ENCODE results near the gene OPN1MW3. TPM values are rescaled to one million over a fixed set of nuclear protein-coding genes. Genes with fewer than 3 reads are reported as not detected.
"Not testable (repeated sequence)": the region's sequence is repeated elsewhere in the genome, so short reads cannot be mapped to it uniquely, and the experiment has no call there.

The OPN1MW3 gene
- total RNA-seq (2021) = not detected in 2 replicates
- long read RNA-seq = 0 reads

DNA sequence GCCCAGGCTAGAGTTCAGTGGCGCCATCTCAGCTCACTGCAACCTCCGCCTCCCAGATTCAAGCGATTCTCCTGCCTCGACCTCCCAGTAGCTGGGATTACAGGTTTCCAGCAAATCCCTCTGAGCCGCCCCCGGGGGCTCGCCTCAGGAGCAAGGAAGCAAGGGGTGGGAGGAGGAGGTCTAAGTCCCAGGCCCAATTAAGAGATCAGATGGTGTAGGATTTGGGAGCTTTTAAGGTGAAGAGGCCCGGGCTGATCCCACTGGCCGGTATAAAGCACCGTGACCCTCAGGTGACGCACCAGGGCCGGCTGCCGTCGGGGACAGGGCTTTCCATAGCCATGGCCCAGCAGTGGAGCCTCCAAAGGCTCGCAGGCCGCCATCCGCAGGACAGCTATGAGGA, at the start of gene OPN1MW3:
Gene OPN1MW3 (plus strand): TSS at position 301 of the 400 bp plus-strand sequence. CDS start 38 bp downstream, at position 339.
- H3K27me3 Mint-ChIP-seq (ENCODE audit: low read depth); H2BK120ac ChIP-seq (ENCODE audit: low read depth, low read length, poor library complexity, severe bottlenecking); H3K9ac ChIP-seq (ENCODE audit: extremely low read depth, insufficient read length, low read length); H3K9me3 ChIP-seq (ENCODE audit: control insufficient read depth, low read depth, low read length); H2BK12ac ChIP-seq (ENCODE audit: insufficient read length, low read depth, low read length); H2BK15ac ChIP-seq (ENCODE audit: low read depth, low read length); H3K23ac ChIP-seq (ENCODE audit: insufficient read length, low read depth, low read length); H4K20me1 ChIP-seq (ENCODE audit: control insufficient read depth, insufficient read depth, insufficient read length); H4K5ac ChIP-seq (ENCODE audit: insufficient read length, low read depth, low read length); H2BK5ac ChIP-seq (ENCODE audit: insufficient read length, low read length); H3K79me1 ChIP-seq (ENCODE audit: insufficient read depth, low read depth, low read length, poor library complexity, severe bottlenecking); H3K36me3 Mint-ChIP-seq (ENCODE audit: insufficient read depth in 1 of 3, low read depth in 3 of 3); H3T11ph ChIP-seq (ENCODE audit: low read length); H2AFZ ChIP-seq (ENCODE audit: low read length); H3K9me3 Mint-ChIP-seq; H3K4me1 ChIP-seq (ENCODE audit: insufficient read depth, low read length); H3K23me2 ChIP-seq (ENCODE audit: insufficient read length, low read depth, low read length, poor library complexity, severe bottlenecking); H4K91ac ChIP-seq (ENCODE audit: insufficient read length, low read depth, low read length); H3K79me2 ChIP-seq (ENCODE audit: insufficient read depth, low read length); H3K4me1 Mint-ChIP-seq; H3K27me3 ChIP-seq (ENCODE audit: insufficient read depth, low read length); DNase-seq; H2AK5ac ChIP-seq (ENCODE audit: insufficient read length, low read length); H3K4me3 Mint-ChIP-seq; H3K27ac ChIP-seq (ENCODE audit: insufficient read length, low read depth, low read length); H2BK20ac ChIP-seq (ENCODE audit: low read depth, low read length, poor library complexity, severe bottlenecking); H3K14ac ChIP-seq (ENCODE audit: insufficient read depth, low read length); H3K4me2 ChIP-seq (ENCODE audit: insufficient read depth, insufficient read length, low read length); H3K4ac ChIP-seq (ENCODE audit: low read depth, low read length); H4K8ac ChIP-seq (replicated peaks; ENCODE audit: insufficient read length, low read depth, low read length); H3K56ac ChIP-seq (ENCODE audit: insufficient read length, low read depth, low read length); H3K27ac Mint-ChIP-seq; H3K18ac ChIP-seq (ENCODE audit: insufficient read length, low read depth, low read length): not testable (repeated sequence)
- WGBS (ENCODE audit: extremely low coverage, insufficient read length, low lambda C conversion rate) = no CpG with 5 or more reads among the region's 17 CpGs

DNA sequence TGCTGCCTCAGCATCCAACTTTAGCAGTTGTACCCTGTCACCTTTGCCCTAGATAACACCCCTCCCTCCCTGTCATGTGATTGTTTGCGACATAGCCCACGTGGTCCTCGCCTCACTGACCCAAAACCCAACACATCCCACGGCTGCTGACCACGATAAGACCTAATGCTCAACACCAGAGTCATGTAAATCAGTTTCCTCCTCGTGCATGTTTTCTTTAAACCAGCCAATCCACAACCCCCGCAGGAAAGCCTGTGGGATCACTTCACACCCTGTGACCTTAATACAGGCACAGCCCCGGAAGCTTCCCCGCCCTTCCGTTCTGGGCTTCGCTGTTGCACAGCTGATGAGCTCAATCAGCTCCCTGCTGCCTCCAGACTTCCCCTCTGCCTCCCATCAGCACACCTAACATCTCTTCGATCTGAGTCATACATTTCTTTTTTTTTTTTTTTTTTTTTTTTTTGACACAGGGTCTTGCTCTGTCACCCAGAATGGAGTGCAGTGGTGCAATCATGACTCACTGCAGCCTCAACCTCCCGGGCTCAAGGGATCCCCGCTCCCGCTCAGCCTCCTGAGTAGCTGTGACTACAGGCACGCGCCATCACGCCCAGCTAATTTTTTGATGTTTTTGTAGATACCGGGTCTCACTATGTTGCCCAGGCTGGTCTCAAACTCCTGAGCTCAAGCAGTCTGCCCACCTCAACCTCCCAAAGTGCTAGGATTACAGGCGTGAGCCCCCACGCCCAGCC, 47.5 kb upstream of the OPN1MW3 start:
- not testable (repeated sequence) for H4K20me1 ChIP-seq (ENCODE audit: control insufficient read depth, insufficient read depth, insufficient read length); H4K5ac ChIP-seq (ENCODE audit: insufficient read length, low read depth, low read length); H3K9me3 ChIP-seq (ENCODE audit: control insufficient read depth, low read depth, low read length); H3K27ac ChIP-seq (ENCODE audit: insufficient read length, low read depth, low read length); H3K56ac ChIP-seq (ENCODE audit: insufficient read length, low read depth, low read length); H2BK20ac ChIP-seq (ENCODE audit: low read depth, low read length, poor library complexity, severe bottlenecking); H4K91ac ChIP-seq (ENCODE audit: insufficient read length, low read depth, low read length); H3K14ac ChIP-seq (ENCODE audit: insufficient read depth, low read length); H3K79me2 ChIP-seq (ENCODE audit: insufficient read depth, low read length); H3K27me3 Mint-ChIP-seq (ENCODE audit: low read depth); H2BK15ac ChIP-seq (ENCODE audit: low read depth, low read length); H3K79me1 ChIP-seq (ENCODE audit: insufficient read depth, low read depth, low read length, poor library complexity, severe bottlenecking); H3K36me3 Mint-ChIP-seq (ENCODE audit: insufficient read depth in 1 of 3, low read depth in 3 of 3); H2AFZ ChIP-seq (ENCODE audit: low read length); H3K4me3 Mint-ChIP-seq; H2BK12ac ChIP-seq (ENCODE audit: insufficient read length, low read depth, low read length); H2BK5ac ChIP-seq (ENCODE audit: insufficient read length, low read length); H3K27me3 ChIP-seq (ENCODE audit: insufficient read depth, low read length); DNase-seq; H3K4me1 Mint-ChIP-seq; H3K4me1 ChIP-seq (ENCODE audit: insufficient read depth, low read length); H2AK5ac ChIP-seq (ENCODE audit: insufficient read length, low read length); H3K9me3 Mint-ChIP-seq; H3K23ac ChIP-seq (ENCODE audit: insufficient read length, low read depth, low read length); H3T11ph ChIP-seq (ENCODE audit: low read length); H3K9ac ChIP-seq (ENCODE audit: extremely low read depth, insufficient read length, low read length); H2BK120ac ChIP-seq (ENCODE audit: low read depth, low read length, poor library complexity, severe bottlenecking); H3K4me2 ChIP-seq (ENCODE audit: insufficient read depth, insufficient read length, low read length); H4K8ac ChIP-seq (replicated peaks; ENCODE audit: insufficient read length, low read depth, low read length); H3K27ac Mint-ChIP-seq; H3K23me2 ChIP-seq (ENCODE audit: insufficient read length, low read depth, low read length, poor library complexity, severe bottlenecking); H3K18ac ChIP-seq (ENCODE audit: insufficient read length, low read depth, low read length); H3K4ac ChIP-seq (ENCODE audit: low read depth, low read length)
- WGBS (ENCODE audit: extremely low coverage, insufficient read length, low lambda C conversion rate) = no CpG with 5 or more reads among the region's 21 CpGs
